Measurements from ENCODE around the gene UGT2B17.
A peak's percentile ranks its signal among the peaks of the same experiment; 100 is the strongest.

The UGT2B17 gene

GRCh38 chr4:68499021-68499420, 77.1 kb downstream of the UGT2B17 start:
- H3K4me3 ChIP-seq (ENCODE audit: low read length), result no peak overlapping the region
- no peak for DNase-seq (ENCODE audit: low read depth)
- TF ChIP-seq CTCF (conservative IDR thresholded peaks at IDR 0.05; ENCODE audit: low read length), result no peak

- H3K4me3 ChIP-seq (ENCODE audit: low read length), result no peak overlapping the region
- TF ChIP-seq CTCF (conservative IDR thresholded peaks at IDR 0.05; ENCODE audit: low read length), result peak; percentile 97
- peak; percentile 62 for DNase-seq (ENCODE audit: low read depth)
Observed at GRCh38 chr4:68498413-68499007, 77.6 kb downstream of the UGT2B17 start.

GRCh38 chr4:68494688-68495087, 81.4 kb downstream of the UGT2B17 start:
- DNase-seq (ENCODE audit: low read depth), result no peak
- no peak for TF ChIP-seq CTCF (conservative IDR thresholded peaks at IDR 0.05; ENCODE audit: low read length)
- H3K4me3 ChIP-seq (ENCODE audit: low read length), result no peak overlapping the region

GRCh38 chr4:68490826-68491457, 85.2 kb downstream of the UGT2B17 start:
- no peak for TF ChIP-seq CTCF (conservative IDR thresholded peaks at IDR 0.05; ENCODE audit: low read length)
- no peak overlapping the region for H3K4me3 ChIP-seq (ENCODE audit: low read length)
- DNase-seq (ENCODE audit: low read depth), result no peak

- TF ChIP-seq CTCF (conservative IDR thresholded peaks at IDR 0.05; ENCODE audit: low read length), result no peak
Observed at GRCh38 chr4:68489338-68489737, 86.8 kb downstream of the UGT2B17 start.

More at GRCh38 chr4:68489338-68489737, 86.8 kb downstream of the UGT2B17 start:
- no peak overlapping the region for H3K4me3 ChIP-seq (ENCODE audit: low read length)
- DNase-seq (ENCODE audit: low read depth), result no peak
